B cell (primary cell): ENCODE data around the gene AK8. TPM values are rescaled to one million over a fixed set of nuclear protein-coding genes. Genes with fewer than 3 reads are reported as not detected.
"Not testable (repeated sequence)": the region's sequence is repeated elsewhere in the genome, so short reads cannot be mapped to it uniquely, and the experiment has no call there.

Source experiments
- ATAC-seq: fragments of 200-7000 bp; cut with Tn5 transposase; one replicate; pipeline ENCODE4 v1.10.0; 2021; ENCODE audit warnings: low read depth, mild to moderate bottlenecking, moderate number of reproducible peaks, moderate library complexity
- CTCF ChIA-PET: fragments of 350-600 bp; sonication (Branson Sonifier 250); formaldehyde crosslinking; loops from one replicate; lab custom pipeline; 2021; ENCODE audit warnings: antibody characterized with exemption, inconsistent platforms; lab: Charles Lee
- POLR2A ChIA-PET: fragments of 350-600 bp; sonication (Branson Sonifier 250); formaldehyde crosslinking; loops from one replicate; lab custom pipeline; 2021; ENCODE audit warnings: antibody characterized with exemption; lab: Charles Lee
- DNase-seq: peaks from one replicate; pipeline ENCODE4 v3.0.0; 2013
- H2AFZ ChIP-seq: 2 replicates; pipeline ENCODE4 v1.6.1; 2012; ENCODE audit warnings: mild to moderate bottlenecking, low read depth, low read length; ENCODE audit not compliant: insufficient read depth, poor library complexity, severe bottlenecking
- H3K27ac ChIP-seq, 2 donors: 1 replicate in 1 of 2; 2 replicates in 1 of 2; pipeline ENCODE4 v1.5.1; 2012 to 2013; ENCODE audit warnings: low read length in 2 of 2, mild to moderate bottlenecking in 2 of 2, moderate library complexity in 1 of 2
- H3K27me3 ChIP-seq, 4 experiments: fragments of 200-600 bp in 1 of 4; sonication (generic) in 1 of 4; replicated peaks in 1 of 4; 1 replicate in 2 of 4; 2 replicates in 2 of 4; pipeline versions ENCODE4 v1.6.1 to v1.7.0; 2013 to 2016; ENCODE audit warnings: low read length in 3 of 4, mild to moderate bottlenecking in 2 of 4, mixed read lengths in 1 of 4, moderate library complexity in 1 of 4; ENCODE audit not compliant: insufficient read depth in 4 of 4, control insufficient read depth in 3 of 4; ENCODE audit errors: control extremely low read depth in 1 of 4
- H3K36me3 ChIP-seq, 2 experiments: replicated peaks in 1 of 2; 1 replicate in 1 of 2; 2 replicates in 1 of 2; pipeline versions ENCODE4 v1.6.1 to v1.7.1; 2013; ENCODE audit warnings: low read length in 1 of 2; ENCODE audit not compliant: insufficient read depth in 2 of 2, control insufficient read depth in 1 of 2; ENCODE audit errors: control extremely low read depth in 1 of 2, extremely low read depth in 1 of 2
- H3K4me1 ChIP-seq, 2 donors: fragments of 200-600 bp in 1 of 2; sonication (generic) in 1 of 2; 1 replicate in 1 of 2; 2 replicates in 1 of 2; pipeline versions ENCODE4 v1.5.1 to v1.6.1; 2013 to 2017; ENCODE audit warnings: low read length in 2 of 2; ENCODE audit not compliant: control insufficient read depth in 2 of 2, insufficient read depth in 2 of 2
- H3K4me2 ChIP-seq: replicated peaks from 2 replicates; pipeline ENCODE3; 2012; ENCODE audit warnings: mild to moderate bottlenecking, low read depth, low read length; ENCODE audit not compliant: poor library complexity, severe bottlenecking
- H3K4me3 ChIP-seq, 5 experiments: fragments of 200-600 bp in 1 of 5; sonication (generic) in 1 of 5; 1 replicate in 3 of 5; 2 replicates in 2 of 5; pipeline versions ENCODE4 v1.5.1 to v1.7.0; 2011 to 2016; ENCODE audit warnings: low read length in 4 of 5, mild to moderate bottlenecking in 4 of 5, low read depth in 2 of 5, control low read depth in 1 of 5, moderate library complexity in 1 of 5; ENCODE audit not compliant: insufficient read depth in 1 of 5; ENCODE audit errors: control extremely low read depth in 1 of 5, extremely low read depth in 1 of 5
- H3K79me2 ChIP-seq: fragments of 200-600 bp; sonication (generic); one replicate; pipeline ENCODE4 v1.6.0; 2016; ENCODE audit warnings: low read length; ENCODE audit not compliant: control insufficient read depth, insufficient read depth
- H3K9ac ChIP-seq: fragments of 200-600 bp; sonication (generic); 2 replicates; pipeline ENCODE4 v1.6.1; 2017; ENCODE audit warnings: mild to moderate bottlenecking, low read length, moderate library complexity
- H3K9me3 ChIP-seq, 3 donors: one replicate each; pipeline versions ENCODE4 v1.6.1 to v1.7.1; 2013; ENCODE audit warnings: low read length in 2 of 3; ENCODE audit not compliant: control insufficient read depth in 2 of 3, insufficient read depth in 1 of 3; ENCODE audit errors: control extremely low read depth in 1 of 3
- H4K20me1 ChIP-seq: 2 replicates; pipeline ENCODE4 v1.6.0; 2012; ENCODE audit warnings: mild to moderate bottlenecking, low read length; ENCODE audit not compliant: insufficient read depth, control insufficient read depth, poor library complexity, severe bottlenecking
- H3K27ac Mint-ChIP-seq: one replicate; pipeline ENCODE4 v1.8.0; 2021; ENCODE audit warnings: mixed read lengths
- H3K27me3 Mint-ChIP-seq: one replicate; pipeline ENCODE4 v1.8.0; 2021; ENCODE audit warnings: mixed read lengths
- H3K4me1 Mint-ChIP-seq: one replicate; pipeline ENCODE4 v1.8.0; 2021; ENCODE audit warnings: mixed read lengths
- H3K4me3 Mint-ChIP-seq: one replicate; pipeline ENCODE4 v1.8.0; 2021; ENCODE audit warnings: mixed read lengths
- H3K9me3 Mint-ChIP-seq: one replicate; pipeline ENCODE4 v1.8.0; 2022; ENCODE audit warnings: mixed read lengths; ENCODE audit not compliant: insufficient read depth
- EZH2 ChIP-seq: IDR thresholded peaks from 2 replicates; pipeline ENCODE4 v1.6.1; 2012; ENCODE audit warnings: borderline replicate concordance, low read depth, mild to moderate bottlenecking, moderate library complexity, low read length; ENCODE audit not compliant: insufficient read depth, poor library complexity, severe bottlenecking
- WGBS: methylation state at CpG from one replicate; pipeline ENCODE4 v1.1.5; 2013; ENCODE audit warnings: missing lambda C conversion rate; ENCODE audit not compliant: insufficient coverage; 5-methylcytosine and 5-hydroxymethylcytosine counted together
- intact Hi-C: fragments of 100-400 bp; cut with micrococcal nuclease; formaldehyde crosslinking; loops from one replicate; pipeline ENCODE4 v1.10.0; 2022
- polyA plus RNA-seq: library from polyadenylated mRNA; depleted of rRNA; stranded (reverse); fragments of >200 nt; gene quantifications from 2 replicates; pipeline ENCODE4 v1.2.3, GENCODE V29; 2012
- total RNA-seq, 2 donors: library from RNA; stranded (reverse); fragments of 120-200 nt in 1 of 2; gene quantifications; 1 replicate in 1 of 2; 2 replicates in 1 of 2; pipeline versions ENCODE4 v1.2.3 to v1.2.4, GENCODE V29; 2013 to 2022
- TF ChIP-seq, protein P1 (sequence below): fragments of 200-600 bp; IDR thresholded peaks from one replicate; pipeline ENCODE4 v1.8.0; 2022; ENCODE audit warnings: antibody characterized with exemption, mild to moderate bottlenecking

Gene AK8
- total and polyA plus RNA-seq, 2 donors (not counting 1 experiment from before 2014, with no cell fraction given), result 1.9 to 8.6 TPM

DNA sequence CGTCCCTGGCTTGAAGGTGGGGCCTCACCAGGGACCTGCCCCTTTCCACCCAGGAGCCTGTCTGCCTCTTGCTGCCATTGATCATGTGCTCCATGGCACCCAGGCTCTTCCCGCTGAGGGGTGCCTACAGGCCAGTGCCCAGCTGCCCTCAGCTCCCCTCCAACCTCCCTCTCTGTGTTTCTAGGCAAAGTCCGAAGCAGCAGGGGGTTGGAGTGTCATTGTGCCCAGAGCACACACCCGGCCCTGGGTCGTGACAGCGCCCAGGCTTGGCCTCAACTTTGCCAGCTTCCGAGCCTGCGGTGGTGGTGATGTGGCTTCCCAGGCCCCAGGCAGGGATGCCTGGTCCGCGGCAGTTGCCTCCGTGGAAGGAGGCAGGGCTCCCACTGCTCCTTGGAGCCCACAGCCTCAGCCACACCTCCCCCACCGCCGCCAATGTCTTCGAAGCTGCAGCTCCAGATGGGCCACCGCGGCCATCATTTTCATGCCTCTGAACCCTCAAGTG, 155.5 kb downstream of the AK8 start:
- Histone ChIP-seq H3K9ac (no peak overlapping the region), H3K4me1 (no peaks in the 10 kb centered on the region), H2AFZ (no peak overlapping the region), H3K27ac (no peak overlapping the region), H3K79me2 (no peaks in the 10 kb centered on the region), H3K27me3 (peaks cover 0 to 3% (median 0%) of the 10 kb centered on the region in 4 experiments), H4K20me1 (no peaks in the 10 kb centered on the region), H3K4me2 (no peak overlapping the region), H3K36me3 (no peaks in the 10 kb centered on the region), H3K9me3 (no peaks in the 10 kb centered on the region), H3K4me3 (no peak overlapping the region)
- intact Hi-C loops, result no loop called here
- no peaks in the 10 kb centered on the region for H3K4me1 Mint-ChIP-seq
- no peak for ATAC-seq
- DNase-seq, result no peak
- 91% methylated on average over 16 of the region's 16 CpGs for WGBS
- no peaks in the 10 kb centered on the region for H3K9me3 Mint-ChIP-seq
- ChIA-PET POLR2A (no interaction called here), CTCF (no interaction called here)
- no peak overlapping the region for H3K27ac Mint-ChIP-seq
- TF ChIP-seq, protein P1, sequence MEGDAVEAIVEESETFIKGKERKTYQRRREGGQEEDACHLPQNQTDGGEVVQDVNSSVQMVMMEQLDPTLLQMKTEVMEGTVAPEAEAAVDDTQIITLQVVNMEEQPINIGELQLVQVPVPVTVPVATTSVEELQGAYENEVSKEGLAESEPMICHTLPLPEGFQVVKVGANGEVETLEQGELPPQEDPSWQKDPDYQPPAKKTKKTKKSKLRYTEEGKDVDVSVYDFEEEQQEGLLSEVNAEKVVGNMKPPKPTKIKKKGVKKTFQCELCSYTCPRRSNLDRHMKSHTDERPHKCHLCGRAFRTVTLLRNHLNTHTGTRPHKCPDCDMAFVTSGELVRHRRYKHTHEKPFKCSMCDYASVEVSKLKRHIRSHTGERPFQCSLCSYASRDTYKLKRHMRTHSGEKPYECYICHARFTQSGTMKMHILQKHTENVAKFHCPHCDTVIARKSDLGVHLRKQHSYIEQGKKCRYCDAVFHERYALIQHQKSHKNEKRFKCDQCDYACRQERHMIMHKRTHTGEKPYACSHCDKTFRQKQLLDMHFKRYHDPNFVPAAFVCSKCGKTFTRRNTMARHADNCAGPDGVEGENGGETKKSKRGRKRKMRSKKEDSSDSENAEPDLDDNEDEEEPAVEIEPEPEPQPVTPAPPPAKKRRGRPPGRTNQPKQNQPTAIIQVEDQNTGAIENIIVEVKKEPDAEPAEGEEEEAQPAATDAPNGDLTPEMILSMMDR, result no peak
- TF ChIP-seq EZH2, result no peak
- peaks cover 24% of the 10 kb centered on the region for H3K27me3 Mint-ChIP-seq
- no peak overlapping the region for H3K4me3 Mint-ChIP-seq

DNA sequence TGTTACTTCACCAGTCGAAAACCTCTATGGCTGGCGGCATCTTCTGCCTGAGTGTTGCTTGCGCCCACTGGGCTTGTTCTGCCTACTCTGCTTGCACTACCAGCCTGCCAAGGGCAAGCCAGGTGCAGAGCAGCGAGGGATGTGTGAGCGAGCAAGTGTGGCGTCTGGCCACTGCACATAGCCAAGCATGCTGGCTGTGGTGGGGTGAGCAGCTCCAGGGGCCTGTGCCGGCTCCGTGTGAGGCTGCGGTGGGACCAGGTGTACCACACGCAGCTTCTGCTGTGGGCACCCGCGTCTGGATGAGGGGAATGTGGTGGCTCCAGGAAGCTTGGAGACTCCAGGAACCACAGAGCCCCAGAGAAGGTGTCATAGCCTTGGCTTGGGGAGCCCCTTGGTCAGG, 156.4 kb downstream of the AK8 start:
- peaks cover 29% of the 10 kb centered on the region for H3K27me3 Mint-ChIP-seq
- H3K79me2 ChIP-seq, result no peaks in the 10 kb centered on the region
- H3K4me1 ChIP-seq, result no peaks in the 10 kb centered on the region
- DNase-seq (no peak), ATAC-seq (no peak)
- H3K4me2 ChIP-seq, result no peak overlapping the region
- 74% methylated on average over 12 of the region's 12 CpGs for WGBS
- H3K4me3 ChIP-seq, result no peak overlapping the region
- H3K4me1 Mint-ChIP-seq, result no peaks in the 10 kb centered on the region
- H3K9me3 Mint-ChIP-seq, result no peaks in the 10 kb centered on the region
- no peaks in the 10 kb centered on the region for H3K9me3 ChIP-seq
- H3K27me3 ChIP-seq, result peaks cover 0 to 3% (median 0%) of the 10 kb centered on the region in 4 experiments
- H4K20me1 ChIP-seq, result no peaks in the 10 kb centered on the region
- POLR2A ChIA-PET, result no interaction called here
- TF ChIP-seq EZH2, result no peak
- TF ChIP-seq, protein P1, result no peak
- no peaks in the 10 kb centered on the region for H3K36me3 ChIP-seq
- H2AFZ ChIP-seq, result no peak overlapping the region
- intact Hi-C loops, result no loop called here
- H3K27ac ChIP-seq, result no peak overlapping the region
- no peak overlapping the region for H3K9ac ChIP-seq
- no peak overlapping the region for H3K27ac Mint-ChIP-seq
- CTCF ChIA-PET, result interaction anchor here (0.7 kb wide), 1 partner anchor 180 kb away, joined by 3 read pairs; no protein-coding TSS in a partner anchor
- H3K4me3 Mint-ChIP-seq, result no peak overlapping the region

DNA sequence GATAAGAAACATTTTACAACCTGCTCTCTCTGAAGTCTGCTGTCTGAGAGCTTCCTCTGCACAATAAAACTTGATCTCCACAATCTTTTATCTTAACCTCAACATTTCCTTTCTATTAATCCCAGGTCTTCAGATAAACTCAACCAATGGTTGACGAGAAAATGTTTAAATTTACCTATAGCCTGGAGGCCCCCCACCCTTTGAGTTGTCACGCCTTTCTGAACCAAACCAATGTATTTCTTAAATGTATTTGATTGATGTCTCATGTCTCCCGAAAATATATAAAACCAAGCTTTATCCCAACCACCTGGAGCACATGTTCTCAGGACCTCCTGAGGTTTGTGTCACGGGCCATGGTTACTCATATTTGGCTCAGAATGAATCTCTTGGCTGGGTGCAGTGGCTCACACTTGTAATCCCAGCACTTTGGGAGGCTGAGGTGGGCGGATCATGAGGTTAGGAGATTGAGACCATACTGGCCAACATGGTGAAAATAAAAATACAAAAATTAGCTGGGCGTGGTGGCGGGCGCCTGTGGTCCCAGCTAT, 159.6 kb downstream of the AK8 start:
- intact Hi-C loops, H3K36me3 ChIP-seq, H3K4me1 Mint-ChIP-seq, H3K4me1 ChIP-seq, H3K9ac ChIP-seq, H3K27me3 ChIP-seq, ATAC-seq, H2AFZ ChIP-seq, H3K9me3 ChIP-seq, H3K4me3 ChIP-seq, POLR2A ChIA-PET, H3K9me3 Mint-ChIP-seq, H3K4me2 ChIP-seq, CTCF ChIA-PET, H3K4me3 Mint-ChIP-seq, H3K27ac ChIP-seq, H3K79me2 ChIP-seq, H3K27ac Mint-ChIP-seq, DNase-seq, H4K20me1 ChIP-seq: not testable (repeated sequence)
- WGBS, result 73% methylated on average over 4 of the region's 8 CpGs
- peaks cover 33% of the 10 kb centered on the region for H3K27me3 Mint-ChIP-seq
